BLaER1 (cell line): ENCODE data around the gene RNH1.

Source experiments
- H3K27ac ChIP-seq: shearing (Covaris generic); formaldehyde crosslinking; 2 replicates; pipeline ENCODE4 v1.8.1; 2022
- H3K27me3 ChIP-seq: shearing (Covaris generic); formaldehyde crosslinking; 2 replicates; pipeline ENCODE4 v1.8.1; 2022
- H3K36me3 ChIP-seq: shearing (Covaris generic); formaldehyde crosslinking; 2 replicates; pipeline ENCODE4 v1.8.1; 2022
- H3K4me1 ChIP-seq: shearing (Covaris generic); formaldehyde crosslinking; 2 replicates; pipeline ENCODE4 v1.8.1; 2022
- H3K4me2 ChIP-seq: shearing (Covaris generic); formaldehyde crosslinking; 2 replicates; pipeline ENCODE4 v1.8.1; 2022
- H3K4me3 ChIP-seq: shearing (Covaris generic); formaldehyde crosslinking; 2 replicates; pipeline ENCODE4 v1.8.1; 2022
- H3K9ac ChIP-seq: shearing (Covaris generic); formaldehyde crosslinking; 2 replicates; pipeline ENCODE4 v1.8.1; 2022
- H3K9me3 ChIP-seq: shearing (Covaris generic); formaldehyde crosslinking; 2 replicates; pipeline ENCODE4 v1.8.1; 2022
- H4K20me1 ChIP-seq: shearing (Covaris generic); formaldehyde crosslinking; 2 replicates; pipeline ENCODE4 v1.8.1; 2022
- Cebpa-rat ChIP-seq: shearing (Covaris generic); IDR thresholded peaks from 2 replicates; pipeline ENCODE4 v1.8.1; 2022

Gene RNH1

GRCh38 chr11:550746-551085 is 43.7 kb upstream of the RNH1 start:
- TF ChIP-seq Cebpa-rat: no peak
- no peak overlapping the region for H3K4me2 ChIP-seq
- peaks cover 34% of the 10 kb centered on the region for H3K4me1 ChIP-seq
- H3K9me3 ChIP-seq: no peaks in the 10 kb centered on the region
- H3K27me3 ChIP-seq: peaks cover 6% of the 10 kb centered on the region
- H4K20me1 ChIP-seq: no peaks in the 10 kb centered on the region; the same call in 1 of the 2 replicates
- H3K9ac ChIP-seq: no peak overlapping the region
- no peak overlapping the region for H3K4me3 ChIP-seq
- no peak overlapping the region for H3K27ac ChIP-seq
- no peaks in the 10 kb centered on the region; the same call in 1 of the 2 replicates for H3K36me3 ChIP-seq

- TF ChIP-seq Cebpa-rat: no peak
- Histone ChIP-seq H3K27ac (no peak overlapping the region), H3K4me1 (peaks cover 29% of the 10 kb centered on the region), H3K4me3 (no peak overlapping the region), H3K4me2 (no peak overlapping the region), H3K9ac (no peak overlapping the region), H4K20me1 (no peaks in the 10 kb centered on the region; the same call in 1 of the 2 replicates), H3K36me3 (no peaks in the 10 kb centered on the region; the same call in 1 of the 2 replicates), H3K27me3 (peaks cover under 1% of the 10 kb centered on the region; the same call in 1 of the 2 replicates), H3K9me3 (no peaks in the 10 kb centered on the region)
Observed at GRCh38 chr11:550021-550745, 43.1 kb upstream of the RNH1 start.

DNA sequence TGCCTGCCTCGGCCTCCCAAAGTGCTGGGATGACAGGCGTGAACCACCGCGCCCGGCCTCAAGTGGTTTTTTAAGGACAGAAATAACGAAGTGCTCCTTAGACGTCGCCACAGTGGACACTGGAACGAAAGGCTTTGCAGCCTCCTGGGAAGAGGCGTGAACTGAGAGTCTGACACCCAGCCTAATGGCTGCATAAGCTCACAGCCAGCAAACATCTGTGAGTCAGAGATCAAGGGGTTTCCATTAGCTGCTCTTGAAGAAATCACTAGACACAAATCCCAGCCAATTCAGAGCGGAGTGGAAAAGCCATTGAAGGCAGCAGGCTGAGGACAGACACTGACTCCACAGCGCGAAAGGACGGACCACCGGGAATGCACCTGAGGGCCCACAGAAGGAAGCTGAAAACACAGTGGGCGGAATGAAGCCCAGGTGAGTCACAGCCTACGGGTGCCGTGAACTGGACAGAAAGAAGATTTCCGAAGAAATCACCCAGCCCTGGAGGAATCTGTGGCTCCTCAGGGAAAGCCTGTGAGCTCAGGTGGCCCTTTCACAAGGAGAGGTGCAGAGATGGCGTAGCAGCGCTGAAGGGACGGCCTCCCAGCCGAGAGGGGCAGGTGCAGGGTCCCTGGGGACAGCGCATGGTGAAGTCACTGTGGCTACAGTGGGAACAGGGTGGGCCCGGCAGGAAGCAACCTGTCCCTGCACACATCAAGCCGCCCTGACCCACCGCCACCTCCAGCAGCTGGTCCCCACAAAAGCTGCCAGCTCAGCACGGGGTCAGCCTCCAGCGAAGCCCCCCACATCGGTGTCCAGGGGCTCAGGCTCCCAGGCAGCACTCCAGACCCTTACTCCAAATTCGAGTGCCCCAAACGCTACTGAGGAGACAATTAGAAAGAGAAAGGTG is 41.9 kb upstream of the RNH1 start:
- no peaks in the 10 kb centered on the region for H3K27me3 ChIP-seq
- peaks cover 20% of the 10 kb centered on the region for H3K4me1 ChIP-seq
- no peak overlapping the region for H3K4me2 ChIP-seq
- no peak overlapping the region for H3K9ac ChIP-seq
- no peaks in the 10 kb centered on the region; the same call in 1 of the 2 replicates for H4K20me1 ChIP-seq
- no peak overlapping the region for H3K27ac ChIP-seq
- no peak overlapping the region for H3K4me3 ChIP-seq
- H3K9me3 ChIP-seq: no peaks in the 10 kb centered on the region
- H3K36me3 ChIP-seq: no peaks in the 10 kb centered on the region; the same call in 1 of the 2 replicates
- no peak for TF ChIP-seq Cebpa-rat

DNA sequence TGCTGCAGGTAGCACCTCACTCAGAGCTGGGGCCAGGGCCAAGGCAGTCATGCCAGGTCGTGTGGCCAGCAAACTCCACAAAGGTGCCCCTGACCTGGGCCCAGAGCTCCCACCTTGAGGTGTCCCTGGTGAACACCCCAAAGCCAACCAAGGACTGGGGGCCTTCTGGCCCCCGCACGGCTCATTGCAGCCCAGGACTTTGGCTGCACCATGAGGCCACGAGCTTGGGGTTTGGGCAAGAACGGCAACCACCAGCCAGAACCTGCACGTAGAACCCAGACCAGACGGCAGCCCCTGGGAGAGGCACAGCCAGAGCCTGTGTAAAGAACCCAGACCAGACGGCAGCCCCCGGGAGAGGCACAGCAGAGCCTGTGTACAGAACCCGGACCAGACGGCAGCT is 38.1 kb upstream of the RNH1 start:
- H3K9me3 ChIP-seq: no peaks in the 10 kb centered on the region
- no peak for TF ChIP-seq Cebpa-rat
- no peak overlapping the region for H3K4me3 ChIP-seq
- no peak overlapping the region for H3K4me2 ChIP-seq
- H3K9ac ChIP-seq: no peak overlapping the region
- H3K27ac ChIP-seq: no peak overlapping the region
- H4K20me1 ChIP-seq: no peaks in the 10 kb centered on the region
- no peaks in the 10 kb centered on the region for H3K27me3 ChIP-seq
- H3K36me3 ChIP-seq: no peaks in the 10 kb centered on the region; the same call in 1 of the 2 replicates
- peaks cover 20% of the 10 kb centered on the region for H3K4me1 ChIP-seq

DNA sequence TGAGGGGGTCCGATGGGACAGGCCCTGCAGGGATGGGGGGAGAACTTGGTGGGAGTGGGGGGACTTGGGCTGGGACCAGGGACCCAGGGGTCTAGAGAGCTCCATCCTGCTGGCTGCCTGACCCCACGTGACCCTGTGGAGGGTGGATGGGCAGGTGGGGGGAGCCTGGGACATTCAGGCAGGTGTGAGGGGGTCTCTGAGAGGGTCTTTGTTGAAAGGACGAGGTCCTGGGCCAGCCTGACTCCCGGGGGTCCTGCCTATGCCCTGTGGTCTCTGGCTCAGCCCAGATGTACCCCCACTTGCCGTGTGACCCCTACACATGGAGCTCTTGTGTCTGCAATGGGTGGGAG is 37.8 kb upstream of the RNH1 start:
- TF ChIP-seq Cebpa-rat: no peak
- Histone ChIP-seq H3K27ac (no peak overlapping the region), H3K36me3 (no peaks in the 10 kb centered on the region), H3K27me3 (no peaks in the 10 kb centered on the region), H3K4me3 (no peak overlapping the region), H3K4me2 (no peak overlapping the region), H3K4me1 (peaks cover 24% of the 10 kb centered on the region), H4K20me1 (no peaks in the 10 kb centered on the region), H3K9me3 (no peaks in the 10 kb centered on the region), H3K9ac (no peak overlapping the region)

DNA sequence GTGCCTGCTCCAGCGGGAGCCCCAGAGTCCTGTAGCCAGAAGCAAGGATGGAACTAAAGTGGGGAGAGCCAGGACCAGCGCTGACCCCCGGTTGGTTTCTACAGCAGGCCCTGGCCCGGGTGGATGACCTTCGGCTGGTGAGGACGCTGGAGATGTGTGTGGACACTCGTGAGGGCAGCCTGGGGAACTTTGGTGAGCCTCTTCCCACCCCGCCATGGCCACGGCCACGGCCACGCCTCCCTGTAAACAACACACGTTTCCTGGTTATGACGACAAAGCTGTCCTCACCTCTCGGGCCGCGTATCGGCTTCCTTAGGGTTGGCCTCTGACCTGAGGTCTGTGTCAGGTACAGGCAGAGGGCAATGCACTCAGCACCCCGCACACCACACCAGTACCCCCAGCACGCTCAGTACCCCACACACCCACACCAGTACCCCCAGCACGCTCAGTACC is 34.4 kb upstream of the RNH1 start:
- H3K4me1 ChIP-seq: peaks cover 45% of the 10 kb centered on the region
- H3K36me3 ChIP-seq: no peaks in the 10 kb centered on the region
- H3K4me2 ChIP-seq: peak overlapping the region; percentile 46; the same call in 1 of the 2 replicates
- H3K27ac ChIP-seq: 0 out of 2 replicates have a peak overlapping the region, but pooled peaks have one; percentile 31
- H3K9me3 ChIP-seq: no peaks in the 10 kb centered on the region
- no peaks in the 10 kb centered on the region for H3K27me3 ChIP-seq
- H3K4me3 ChIP-seq: no peak overlapping the region
- H4K20me1 ChIP-seq: peaks cover 7% of the 10 kb centered on the region; the same call in 1 of the 2 replicates
- TF ChIP-seq Cebpa-rat: no peak
- no peak overlapping the region for H3K9ac ChIP-seq

DNA sequence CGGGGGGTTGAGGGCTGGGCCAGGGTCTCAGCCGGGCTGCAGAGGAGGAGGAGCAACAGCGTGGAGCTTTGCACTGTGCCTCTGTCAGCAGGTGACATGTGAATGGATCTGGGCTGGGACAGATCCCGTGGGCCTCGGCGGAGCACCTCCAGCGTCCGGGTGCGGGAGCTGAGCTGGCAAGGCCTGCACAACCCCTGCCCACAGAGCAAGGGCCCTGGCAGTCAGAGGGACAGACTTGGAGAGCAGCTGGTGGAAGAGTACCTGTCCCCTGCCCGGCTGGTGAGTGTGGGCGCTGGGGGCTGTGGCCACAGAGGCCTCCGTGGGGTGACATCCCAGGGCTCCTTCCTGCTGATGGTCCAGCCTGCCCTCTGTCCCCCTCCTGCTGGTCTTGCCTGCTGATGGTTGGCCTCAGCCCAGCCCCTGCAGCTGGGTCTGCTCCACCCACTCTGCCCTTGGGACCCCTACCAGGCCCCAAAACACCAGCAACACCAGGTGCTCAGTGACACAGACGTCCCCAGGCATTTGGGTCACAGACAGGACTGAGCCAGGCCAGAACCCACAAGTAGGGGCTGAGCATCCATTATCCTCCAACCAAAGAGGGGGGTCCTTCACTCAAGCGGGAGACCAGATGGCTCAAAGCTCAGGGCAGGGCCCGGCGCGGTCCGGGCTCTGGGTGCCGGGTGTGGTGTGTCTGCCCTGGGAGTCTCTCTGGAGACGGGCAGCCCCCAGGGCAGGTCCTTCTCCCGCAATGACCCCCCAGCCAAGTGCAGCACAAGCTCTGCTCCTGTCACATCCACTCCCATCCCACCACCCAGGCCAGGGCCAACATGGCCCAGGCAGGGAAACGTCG is 33.8 kb upstream of the RNH1 start:
- H4K20me1 ChIP-seq: peaks cover 7% of the 10 kb centered on the region; the same call in 1 of the 2 replicates
- TF ChIP-seq Cebpa-rat: no peak
- H3K27me3 ChIP-seq: no peaks in the 10 kb centered on the region
- peak overlapping the region; percentile 31 for H3K27ac ChIP-seq
- no peak overlapping the region for H3K4me3 ChIP-seq
- peak overlapping the region; percentile 58 for H3K9ac ChIP-seq
- H3K4me1 ChIP-seq: peaks cover 51% of the 10 kb centered on the region
- H3K36me3 ChIP-seq: no peaks in the 10 kb centered on the region
- no peaks in the 10 kb centered on the region for H3K9me3 ChIP-seq
- H3K4me2 ChIP-seq: peak overlapping the region; percentile 46

DNA sequence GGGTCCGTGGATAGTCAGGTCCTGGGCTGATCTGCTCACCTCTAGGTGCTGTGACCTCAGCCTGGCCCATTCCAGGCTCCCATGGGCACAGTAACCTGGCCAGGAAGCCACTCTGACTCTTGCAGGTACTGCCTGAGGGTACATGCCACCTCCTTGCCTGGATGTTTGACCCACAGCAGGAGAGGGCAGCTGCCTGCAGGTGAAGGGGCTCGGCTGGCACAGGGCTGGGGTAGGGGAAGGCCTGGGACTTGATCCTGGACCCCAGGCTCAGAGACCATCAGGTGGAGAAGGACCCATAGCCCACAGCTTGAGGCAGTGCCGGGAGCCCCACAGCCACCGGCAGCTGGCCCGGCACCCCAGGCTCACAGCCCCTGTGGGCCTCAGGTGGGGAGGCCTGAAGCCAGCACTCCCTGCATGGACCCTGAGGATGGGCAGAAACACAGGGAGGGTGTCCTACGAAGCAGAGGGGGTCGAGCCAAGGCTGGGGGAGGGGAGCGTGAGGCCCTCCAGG is 33.0 kb upstream of the RNH1 start:
- Histone ChIP-seq H3K27me3 (no peaks in the 10 kb centered on the region), H3K4me2 (no peak overlapping the region), H4K20me1 (peaks cover 7% of the 10 kb centered on the region; the same call in 1 of the 2 replicates), H3K9me3 (no peaks in the 10 kb centered on the region), H3K4me1 (peaks cover 51% of the 10 kb centered on the region), H3K36me3 (no peaks in the 10 kb centered on the region), H3K9ac (no peak overlapping the region), H3K27ac (0 out of 2 replicates have a peak overlapping the region, but pooled peaks have one; percentile 46), H3K4me3 (no peak overlapping the region)
- no peak for TF ChIP-seq Cebpa-rat

DNA sequence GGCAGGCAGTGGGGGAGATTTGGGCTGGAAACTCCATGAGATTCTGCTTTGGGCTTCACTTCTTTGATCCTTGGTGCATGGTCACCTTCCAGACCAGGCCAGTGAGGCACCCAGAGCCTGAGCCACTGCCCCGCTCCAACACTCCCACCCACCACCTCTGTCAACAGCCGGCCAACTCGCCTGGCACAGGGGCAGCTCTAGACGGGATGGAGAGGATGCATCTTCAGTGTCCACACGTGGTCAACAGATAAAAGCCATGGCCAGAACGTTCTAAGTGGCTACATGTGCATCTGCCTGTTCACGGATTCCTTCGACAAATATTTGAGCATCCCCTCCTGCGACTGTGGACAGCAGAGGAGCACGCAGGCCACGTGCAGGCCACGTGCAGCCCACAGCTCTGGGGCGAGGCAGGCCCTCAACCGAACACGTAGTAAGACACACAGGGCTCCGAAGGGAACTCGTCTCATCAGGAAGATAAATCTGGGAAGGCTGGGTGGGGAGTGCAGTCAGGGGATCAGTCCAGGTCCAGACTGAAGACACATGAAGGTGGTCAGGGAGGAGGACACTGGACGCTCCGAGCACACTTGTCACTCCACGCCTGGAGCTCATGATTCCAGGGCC is 31.5 kb upstream of the RNH1 start:
- peaks cover 6% of the 10 kb centered on the region for H3K36me3 ChIP-seq
- H3K4me1 ChIP-seq: peaks cover 62% of the 10 kb centered on the region
- H3K9me3 ChIP-seq: no peaks in the 10 kb centered on the region
- peak overlapping the region; percentile 92 for H3K9ac ChIP-seq
- peaks cover 22% of the 10 kb centered on the region for H4K20me1 ChIP-seq
- no peaks in the 10 kb centered on the region for H3K27me3 ChIP-seq
- TF ChIP-seq Cebpa-rat: no peak
- H3K4me2 ChIP-seq: peak overlapping the region; percentile 100
- peak overlapping the region; percentile 97; the same call in 1 of the 2 replicates for H3K4me3 ChIP-seq
- peak overlapping the region; percentile 99 for H3K27ac ChIP-seq
